HepG2 (cell line): ENCODE data around the gene CNPY1.

Source experiments
- CHD2 ChIP-seq: IDR thresholded peaks from 2 replicates; pipeline ENCODE4 v1.6.1; 2011; ENCODE audit warnings: low read depth, low read length, improper control_type of control experiment
- HIVEP1 ChIP-seq: sonication (generic); formaldehyde crosslinking; IDR thresholded peaks from 2 replicates; pipeline ENCODE4 v1.4.0; 2020; ENCODE audit warnings: mild to moderate bottlenecking, missing genetic modification reagents
- MYC ChIP-seq: sonication (generic); formaldehyde crosslinking; IDR thresholded peaks from 2 replicates; pipeline ENCODE4 v1.9.0; 2021; ENCODE audit warnings: missing genetic modification reagents, borderline replicate concordance
- POLR2A ChIP-seq, 2 experiments: IDR thresholded peaks; 2 replicates each; pipeline ENCODE4 v1.6.1; 2011; ENCODE audit warnings: low read depth in 2 of 2, low read length in 2 of 2, mild to moderate bottlenecking in 1 of 2, moderate library complexity in 1 of 2; ENCODE audit not compliant: insufficient read depth in 1 of 2
- POLR2AphosphoS5 ChIP-seq: IDR thresholded peaks from 2 replicates; pipeline ENCODE4 v1.6.1; 2012; ENCODE audit warnings: low read depth, low read length
- RELA ChIP-seq: sonication (generic); formaldehyde crosslinking; IDR thresholded peaks from 2 replicates; pipeline ENCODE4 v1.4.0; 2020; ENCODE audit warnings: missing genetic modification reagents
- SP1 ChIP-seq, 2 experiments: fragments of 450-650 bp in 1 of 2; sonication (generic) in 1 of 2; formaldehyde crosslinking in 1 of 2; IDR thresholded peaks; 2 replicates each; pipeline versions ENCODE4 v1.4.0 to v1.6.1; 2016 to 2020; ENCODE audit warnings: missing genetic modification reagents in 1 of 2
- SRF ChIP-seq: IDR thresholded peaks from 2 replicates; pipeline ENCODE4 v1.6.1; 2011; ENCODE audit warnings: mild to moderate bottlenecking, low read depth, low read length, moderate library complexity
- TF ChIP-seq, protein P1 (sequence below): sonication (generic); formaldehyde crosslinking; IDR thresholded peaks from 2 replicates; pipeline ENCODE4 v1.8.1; 2023; ENCODE audit warnings: mild to moderate bottlenecking, missing genetic modification reagents
- TF ChIP-seq, protein P2 (sequence below), 2 experiments: IDR thresholded peaks; 2 replicates each; pipeline ENCODE4 v1.6.1; 2011 to 2012; ENCODE audit warnings: low read length in 2 of 2, borderline replicate concordance in 1 of 2, low read depth in 1 of 2, mild to moderate bottlenecking in 1 of 2, moderate library complexity in 1 of 2
- TF ChIP-seq, protein P3 (sequence below): sonication (generic); formaldehyde crosslinking; IDR thresholded peaks from 2 replicates; pipeline ENCODE4 v1.5.0; 2020; ENCODE audit warnings: mild to moderate bottlenecking, missing genetic modification reagents
- TF ChIP-seq, protein P4 (sequence below): sonication (generic); formaldehyde crosslinking; IDR thresholded peaks from 2 replicates; pipeline ENCODE4 v1.5.0; 2020; ENCODE audit warnings: mild to moderate bottlenecking, missing genetic modification reagents, moderate library complexity
- TF ChIP-seq, protein P5 (sequence below): sonication (generic); formaldehyde crosslinking; IDR thresholded peaks from 2 replicates; pipeline ENCODE4 v1.4.0; 2020; ENCODE audit warnings: missing genetic modification reagents, mild to moderate bottlenecking, borderline replicate concordance

DNA sequence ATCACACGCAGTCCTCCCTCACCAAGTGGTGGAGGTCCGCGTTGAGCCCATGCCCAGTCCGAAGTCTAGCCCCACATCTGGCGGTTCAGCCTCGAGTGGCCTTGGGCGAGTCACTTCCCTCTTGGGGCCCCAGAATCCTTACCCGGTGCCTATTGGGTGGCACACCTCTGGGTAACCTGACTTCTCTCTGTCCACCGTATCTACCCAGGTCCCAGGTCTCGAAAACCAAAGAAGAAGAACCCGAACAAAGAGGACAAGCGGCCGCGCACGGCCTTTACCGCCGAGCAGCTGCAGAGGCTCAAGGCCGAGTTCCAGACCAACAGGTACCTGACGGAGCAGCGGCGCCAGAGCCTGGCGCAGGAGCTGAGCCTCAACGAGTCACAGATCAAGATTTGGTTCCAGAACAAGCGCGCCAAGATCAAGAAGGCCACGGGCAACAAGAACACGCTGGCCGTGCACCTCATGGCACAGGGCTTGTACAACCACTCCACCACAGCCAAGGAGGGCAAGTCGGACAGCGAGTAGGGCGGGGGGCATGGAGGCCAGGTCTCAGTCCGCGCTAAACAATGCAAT is 84.1 kb downstream of the CNPY1 start:
- TF ChIP-seq MYC (CRISPR knock-in tag) (no peak), HIVEP1 (CRISPR knock-in tag) (no peak), SP1 (IDR thresholded peaks at IDR 0.05) (no peak), SP1 (CRISPR knock-in tag; IDR thresholded peaks at IDR 0.05) (no peak), CHD2 (no peak), SRF (no peak), POLR2A (IDR thresholded peaks at IDR 0.05; ENCODE audit: insufficient read depth in 1 of 2, low read depth in 2 of 2, low read length in 2 of 2) (no peak), RELA (CRISPR knock-in tag) (no peak), POLR2AphosphoS5 (no peak)
- TF ChIP-seq, protein P1, sequence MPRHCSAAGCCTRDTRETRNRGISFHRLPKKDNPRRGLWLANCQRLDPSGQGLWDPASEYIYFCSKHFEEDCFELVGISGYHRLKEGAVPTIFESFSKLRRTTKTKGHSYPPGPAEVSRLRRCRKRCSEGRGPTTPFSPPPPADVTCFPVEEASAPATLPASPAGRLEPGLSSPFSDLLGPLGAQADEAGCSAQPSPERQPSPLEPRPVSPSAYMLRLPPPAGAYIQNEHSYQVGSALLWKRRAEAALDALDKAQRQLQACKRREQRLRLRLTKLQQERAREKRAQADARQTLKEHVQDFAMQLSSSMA = no peak
- TF ChIP-seq, protein P2, sequence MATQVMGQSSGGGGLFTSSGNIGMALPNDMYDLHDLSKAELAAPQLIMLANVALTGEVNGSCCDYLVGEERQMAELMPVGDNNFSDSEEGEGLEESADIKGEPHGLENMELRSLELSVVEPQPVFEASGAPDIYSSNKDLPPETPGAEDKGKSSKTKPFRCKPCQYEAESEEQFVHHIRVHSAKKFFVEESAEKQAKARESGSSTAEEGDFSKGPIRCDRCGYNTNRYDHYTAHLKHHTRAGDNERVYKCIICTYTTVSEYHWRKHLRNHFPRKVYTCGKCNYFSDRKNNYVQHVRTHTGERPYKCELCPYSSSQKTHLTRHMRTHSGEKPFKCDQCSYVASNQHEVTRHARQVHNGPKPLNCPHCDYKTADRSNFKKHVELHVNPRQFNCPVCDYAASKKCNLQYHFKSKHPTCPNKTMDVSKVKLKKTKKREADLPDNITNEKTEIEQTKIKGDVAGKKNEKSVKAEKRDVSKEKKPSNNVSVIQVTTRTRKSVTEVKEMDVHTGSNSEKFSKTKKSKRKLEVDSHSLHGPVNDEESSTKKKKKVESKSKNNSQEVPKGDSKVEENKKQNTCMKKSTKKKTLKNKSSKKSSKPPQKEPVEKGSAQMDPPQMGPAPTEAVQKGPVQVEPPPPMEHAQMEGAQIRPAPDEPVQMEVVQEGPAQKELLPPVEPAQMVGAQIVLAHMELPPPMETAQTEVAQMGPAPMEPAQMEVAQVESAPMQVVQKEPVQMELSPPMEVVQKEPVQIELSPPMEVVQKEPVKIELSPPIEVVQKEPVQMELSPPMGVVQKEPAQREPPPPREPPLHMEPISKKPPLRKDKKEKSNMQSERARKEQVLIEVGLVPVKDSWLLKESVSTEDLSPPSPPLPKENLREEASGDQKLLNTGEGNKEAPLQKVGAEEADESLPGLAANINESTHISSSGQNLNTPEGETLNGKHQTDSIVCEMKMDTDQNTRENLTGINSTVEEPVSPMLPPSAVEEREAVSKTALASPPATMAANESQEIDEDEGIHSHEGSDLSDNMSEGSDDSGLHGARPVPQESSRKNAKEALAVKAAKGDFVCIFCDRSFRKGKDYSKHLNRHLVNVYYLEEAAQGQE (IDR thresholded peaks at IDR 0.05; ENCODE audit: borderline replicate concordance in 1 of 2, low read depth in 1 of 2, low read length in 2 of 2) = no peak
- TF ChIP-seq, protein P3, sequence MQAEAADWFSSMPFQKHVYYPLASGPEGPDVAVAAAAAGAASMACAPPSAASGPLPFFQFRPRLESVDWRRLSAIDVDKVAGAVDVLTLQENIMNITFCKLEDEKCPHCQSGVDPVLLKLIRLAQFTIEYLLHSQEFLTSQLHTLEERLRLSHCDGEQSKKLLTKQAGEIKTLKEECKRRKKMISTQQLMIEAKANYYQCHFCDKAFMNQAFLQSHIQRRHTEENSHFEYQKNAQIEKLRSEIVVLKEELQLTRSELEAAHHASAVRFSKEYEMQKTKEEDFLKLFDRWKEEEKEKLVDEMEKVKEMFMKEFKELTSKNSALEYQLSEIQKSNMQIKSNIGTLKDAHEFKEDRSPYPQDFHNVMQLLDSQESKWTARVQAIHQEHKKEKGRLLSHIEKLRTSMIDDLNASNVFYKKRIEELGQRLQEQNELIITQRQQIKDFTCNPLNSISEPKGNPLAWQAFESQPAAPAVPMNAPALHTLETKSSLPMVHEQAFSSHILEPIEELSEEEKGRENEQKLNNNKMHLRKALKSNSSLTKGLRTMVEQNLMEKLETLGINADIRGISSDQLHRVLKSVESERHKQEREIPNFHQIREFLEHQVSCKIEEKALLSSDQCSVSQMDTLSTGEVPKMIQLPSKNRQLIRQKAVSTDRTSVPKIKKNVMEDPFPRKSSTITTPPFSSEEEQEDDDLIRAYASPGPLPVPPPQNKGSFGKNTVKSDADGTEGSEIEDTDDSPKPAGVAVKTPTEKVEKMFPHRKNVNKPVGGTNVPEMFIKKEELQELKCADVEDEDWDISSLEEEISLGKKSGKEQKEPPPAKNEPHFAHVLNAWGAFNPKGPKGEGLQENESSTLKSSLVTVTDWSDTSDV (CRISPR knock-in tag) = no peak
- TF ChIP-seq, protein P4, sequence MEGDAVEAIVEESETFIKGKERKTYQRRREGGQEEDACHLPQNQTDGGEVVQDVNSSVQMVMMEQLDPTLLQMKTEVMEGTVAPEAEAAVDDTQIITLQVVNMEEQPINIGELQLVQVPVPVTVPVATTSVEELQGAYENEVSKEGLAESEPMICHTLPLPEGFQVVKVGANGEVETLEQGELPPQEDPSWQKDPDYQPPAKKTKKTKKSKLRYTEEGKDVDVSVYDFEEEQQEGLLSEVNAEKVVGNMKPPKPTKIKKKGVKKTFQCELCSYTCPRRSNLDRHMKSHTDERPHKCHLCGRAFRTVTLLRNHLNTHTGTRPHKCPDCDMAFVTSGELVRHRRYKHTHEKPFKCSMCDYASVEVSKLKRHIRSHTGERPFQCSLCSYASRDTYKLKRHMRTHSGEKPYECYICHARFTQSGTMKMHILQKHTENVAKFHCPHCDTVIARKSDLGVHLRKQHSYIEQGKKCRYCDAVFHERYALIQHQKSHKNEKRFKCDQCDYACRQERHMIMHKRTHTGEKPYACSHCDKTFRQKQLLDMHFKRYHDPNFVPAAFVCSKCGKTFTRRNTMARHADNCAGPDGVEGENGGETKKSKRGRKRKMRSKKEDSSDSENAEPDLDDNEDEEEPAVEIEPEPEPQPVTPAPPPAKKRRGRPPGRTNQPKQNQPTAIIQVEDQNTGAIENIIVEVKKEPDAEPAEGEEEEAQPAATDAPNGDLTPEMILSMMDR = no peak
- TF ChIP-seq, protein P5, sequence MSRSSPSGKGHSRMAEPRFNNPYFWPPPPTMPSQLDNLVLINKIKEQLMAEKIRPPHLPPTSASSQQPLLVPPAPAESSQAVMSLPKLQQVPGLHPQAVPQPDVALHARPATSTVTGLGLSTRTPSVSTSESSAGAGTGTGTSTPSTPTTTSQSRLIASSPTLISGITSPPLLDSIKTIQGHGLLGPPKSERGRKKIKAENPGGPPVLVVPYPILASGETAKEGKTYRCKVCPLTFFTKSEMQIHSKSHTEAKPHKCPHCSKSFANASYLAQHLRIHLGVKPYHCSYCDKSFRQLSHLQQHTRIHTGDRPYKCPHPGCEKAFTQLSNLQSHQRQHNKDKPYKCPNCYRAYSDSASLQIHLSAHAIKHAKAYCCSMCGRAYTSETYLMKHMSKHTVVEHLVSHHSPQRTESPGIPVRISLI (CRISPR knock-in tag) = no peak
